Breast epithelium (tissue), 4 donors: ENCODE measurements around the gene ANKDD1A. TPM values are rescaled to one million over a fixed set of nuclear protein-coding genes. Genes with fewer than 3 reads are reported as not detected.

ENCODE experiments used
- DNase-seq, 2 donors: peaks; one replicate each; pipeline ENCODE4 v3.0.0-alpha.2; 2019; ENCODE audit warnings: low spot score in 2 of 2
- H3K27ac ChIP-seq, 2 donors: fragments of 200-600 bp; sonication (generic) in 1 of 2; one replicate each; pipeline ENCODE4 v1.5.1; 2016 to 2019; ENCODE audit warnings: mild to moderate bottlenecking in 1 of 2
- H3K27me3 ChIP-seq, 2 donors: fragments of 200-600 bp; sonication (generic) in 1 of 2; one replicate each; pipeline versions ENCODE4 v1.5.1 to v1.6.0; 2017 to 2019; ENCODE audit warnings: control low read depth in 1 of 2, mild to moderate bottlenecking in 1 of 2
- H3K36me3 ChIP-seq: fragments of 200-600 bp; one replicate; pipeline ENCODE4 v1.5.1; 2019
- H3K4me1 ChIP-seq, 2 donors: fragments of 200-600 bp; sonication (generic); one replicate each; pipeline ENCODE4 v1.5.1; 2016 to 2019; ENCODE audit warnings: control low read depth in 1 of 2
- H3K4me3 ChIP-seq, 3 donors: fragments of 200-600 bp; sonication (generic); 1 replicate in 2 of 3; 2 replicates in 1 of 3; pipeline ENCODE4 v1.5.1; 2016 to 2019; ENCODE audit warnings: mild to moderate bottlenecking in 3 of 3, moderate library complexity in 2 of 3
- H3K9me3 ChIP-seq, 2 donors: fragments of 200-600 bp; sonication (generic) in 1 of 2; one replicate each; pipeline ENCODE4 v1.5.1; 2016 to 2019; ENCODE audit warnings: control low read depth in 1 of 2
- POLR2A ChIP-seq: fragments of 450-650 bp; IDR thresholded peaks from one replicate; pipeline ENCODE4 v1.6.1; 2016; ENCODE audit warnings: antibody characterized with exemption, mild to moderate bottlenecking, moderate library complexity
- POLR2AphosphoS5 ChIP-seq, 3 donors: sonication (generic); formaldehyde crosslinking; IDR thresholded peaks; one replicate each; pipeline ENCODE4 v1.6.1; 2017; ENCODE audit warnings: antibody characterized with exemption in 3 of 3
- intact Hi-C: fragments of 100-400 bp; cut with DNase I; formaldehyde crosslinking; loops from one replicate; pipeline ENCODE4 v1.15.1; 2023; ENCODE audit warnings: low total_unique reads
- total RNA-seq, 3 donors: library from RNA; depleted of rRNA; stranded (reverse); fragments of >200 nt; gene quantifications; one replicate each; pipeline ENCODE4 v1.1.0, GENCODE V29; 2016
- TF ChIP-seq, protein P1 (sequence below), 3 donors: fragments of 450-650 bp; IDR thresholded peaks; one replicate each; pipeline ENCODE4 v1.5.1; 2016 to 2017; ENCODE audit warnings: antibody characterized with exemption in 3 of 3, mild to moderate bottlenecking in 3 of 3, moderate library complexity in 3 of 3

ANKDD1A gene
- total RNA-seq, 3 donors from 2014 or later: 3.2 to 7.8 (median 7.2) TPM

- intact Hi-C loops: no loop called here
- TF ChIP-seq POLR2A: no peak
- no peak for TF ChIP-seq POLR2AphosphoS5 (IDR thresholded peaks at IDR 0.05)
- DNase-seq: no peak
These were observed 37.9 kb downstream of the ANKDD1A start for GRCh38 chr15:64949383-64950186.

DNA sequence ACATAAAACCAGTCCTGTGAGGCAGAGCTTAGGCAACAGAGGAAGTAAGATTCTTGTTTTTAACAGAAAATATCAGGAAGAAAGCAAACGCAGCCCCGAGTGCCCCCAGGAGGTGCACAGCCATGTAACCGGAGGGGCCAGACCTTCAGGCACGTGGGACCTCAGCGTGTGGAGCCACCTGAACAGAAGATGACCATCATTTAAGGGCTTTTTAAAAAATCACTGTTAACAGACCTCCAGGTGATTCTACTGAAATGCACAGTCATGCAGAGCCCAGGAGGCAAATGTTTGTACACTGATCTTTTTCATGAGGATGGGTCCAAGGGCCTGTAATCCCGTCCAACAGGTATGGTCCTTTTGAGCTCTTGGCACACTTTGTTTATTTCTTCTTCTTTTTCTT, 39.2 kb downstream of the ANKDD1A start:
- no peak for DNase-seq
- TF ChIP-seq, protein P1, sequence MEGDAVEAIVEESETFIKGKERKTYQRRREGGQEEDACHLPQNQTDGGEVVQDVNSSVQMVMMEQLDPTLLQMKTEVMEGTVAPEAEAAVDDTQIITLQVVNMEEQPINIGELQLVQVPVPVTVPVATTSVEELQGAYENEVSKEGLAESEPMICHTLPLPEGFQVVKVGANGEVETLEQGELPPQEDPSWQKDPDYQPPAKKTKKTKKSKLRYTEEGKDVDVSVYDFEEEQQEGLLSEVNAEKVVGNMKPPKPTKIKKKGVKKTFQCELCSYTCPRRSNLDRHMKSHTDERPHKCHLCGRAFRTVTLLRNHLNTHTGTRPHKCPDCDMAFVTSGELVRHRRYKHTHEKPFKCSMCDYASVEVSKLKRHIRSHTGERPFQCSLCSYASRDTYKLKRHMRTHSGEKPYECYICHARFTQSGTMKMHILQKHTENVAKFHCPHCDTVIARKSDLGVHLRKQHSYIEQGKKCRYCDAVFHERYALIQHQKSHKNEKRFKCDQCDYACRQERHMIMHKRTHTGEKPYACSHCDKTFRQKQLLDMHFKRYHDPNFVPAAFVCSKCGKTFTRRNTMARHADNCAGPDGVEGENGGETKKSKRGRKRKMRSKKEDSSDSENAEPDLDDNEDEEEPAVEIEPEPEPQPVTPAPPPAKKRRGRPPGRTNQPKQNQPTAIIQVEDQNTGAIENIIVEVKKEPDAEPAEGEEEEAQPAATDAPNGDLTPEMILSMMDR (IDR thresholded peaks at IDR 0.05): no peak
- no peak for TF ChIP-seq POLR2A
- no peak for TF ChIP-seq POLR2AphosphoS5 (IDR thresholded peaks at IDR 0.05)
- no peaks in the 10 kb centered on the region for H3K4me1 ChIP-seq
- no peak overlapping the region for H3K4me3 ChIP-seq
- no peaks in the 10 kb centered on the region for H3K27me3 ChIP-seq
- H3K9me3 ChIP-seq: no peaks in the 10 kb centered on the region
- no peaks in the 10 kb centered on the region for H3K36me3 ChIP-seq
- no peak overlapping the region for H3K27ac ChIP-seq
- intact Hi-C loops: no loop called here

More at GRCh38 chr15:64949383-64950186, 37.9 kb downstream of the ANKDD1A start:
- Histone ChIP-seq H3K4me3 (no peak overlapping the region), H3K27ac (no peak overlapping the region), H3K27me3 (no peaks in the 10 kb centered on the region), H3K36me3 (no peaks in the 10 kb centered on the region), H3K4me1 (no peaks in the 10 kb centered on the region), H3K9me3 (no peaks in the 10 kb centered on the region)

- Histone ChIP-seq H3K9me3 (no peaks in the 10 kb centered on the region), H3K4me1 (no peaks in the 10 kb centered on the region), H3K27ac (no peak overlapping the region), H3K27me3 (no peaks in the 10 kb centered on the region), H3K4me3 (no peak overlapping the region), H3K36me3 (no peaks in the 10 kb centered on the region)
- no peak for DNase-seq
- TF ChIP-seq POLR2AphosphoS5 (IDR thresholded peaks at IDR 0.05) (no peak), POLR2A (no peak)
- TF ChIP-seq, protein P1 (IDR thresholded peaks at IDR 0.05): no peak
- intact Hi-C loops: no loop called here
These were observed 40.2 kb downstream of the ANKDD1A start for GRCh38 chr15:64951777-64952418.

DNA sequence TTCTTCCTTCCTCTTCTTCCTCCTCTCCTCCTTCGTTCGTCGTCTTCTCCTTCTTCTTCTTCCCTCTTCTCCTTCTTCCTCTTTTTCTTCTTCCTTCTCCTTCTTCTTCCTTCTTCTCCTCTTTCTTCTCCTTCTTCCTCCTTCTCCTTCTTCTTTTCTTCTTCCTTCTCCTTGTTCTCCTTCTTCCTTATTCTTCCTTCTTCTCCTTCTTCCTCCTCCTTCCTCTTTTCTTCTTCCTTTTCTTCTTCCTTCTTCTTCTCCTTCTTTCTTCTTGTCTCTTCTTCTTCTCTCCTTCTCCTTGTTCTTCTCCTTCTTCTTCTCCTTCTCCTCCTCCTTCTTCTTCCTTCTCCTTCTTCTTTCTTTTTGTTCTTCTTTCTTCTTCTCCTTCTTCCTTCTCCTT, 42.7 kb downstream of the ANKDD1A start:
- no peaks in the 10 kb centered on the region for H3K4me1 ChIP-seq

GRCh38 chr15:64959128-64959527, 47.4 kb downstream of the ANKDD1A start:
- Histone ChIP-seq H3K27ac (no peak overlapping the region), H3K4me3 (no peak overlapping the region), H3K27me3 (no peaks in the 10 kb centered on the region), H3K9me3 (no peaks in the 10 kb centered on the region), H3K36me3 (peaks cover under 1% of the 10 kb centered on the region), H3K4me1 (no peaks in the 10 kb centered on the region)
- intact Hi-C loops: no loop called here
- no peak for DNase-seq
- TF ChIP-seq POLR2A: no peak
- TF ChIP-seq POLR2AphosphoS5 (IDR thresholded peaks at IDR 0.05): no peak
- TF ChIP-seq, protein P1 (IDR thresholded peaks at IDR 0.05): no peak

More for the DNA sequence above, 42.7 kb downstream of the ANKDD1A start:
- no peak for DNase-seq
- intact Hi-C loops: no loop called here
- TF ChIP-seq POLR2AphosphoS5 (IDR thresholded peaks at IDR 0.05): no peak
- TF ChIP-seq, protein P1 (IDR thresholded peaks at IDR 0.05): no peak
- no peak overlapping the region for H3K27ac ChIP-seq
- H3K27me3 ChIP-seq: no peaks in the 10 kb centered on the region
- no peak overlapping the region for H3K4me3 ChIP-seq
- H3K36me3 ChIP-seq: no peaks in the 10 kb centered on the region
- no peaks in the 10 kb centered on the region for H3K9me3 ChIP-seq
